H1 (cell line): ENCODE data around the gene SLC20A1. TPM values are rescaled to one million over a fixed set of nuclear protein-coding genes. Genes with fewer than 3 reads are reported as not detected.

Experiments used
- CBX5 ChIP-seq: fragments of 300-800, 300-1000 bp; sonication (generic); IDR thresholded peaks from 2 replicates; pipeline ENCODE4 v1.7.1; 2016; ENCODE audit warnings: antibody characterized with exemption, low read length, low read depth
- POLR2AphosphoS5 ChIP-seq: IDR thresholded peaks from 2 replicates; pipeline ENCODE4 v1.6.1; 2011; ENCODE audit warnings: low read depth, low read length
- SP4 ChIP-seq: IDR thresholded peaks from 2 replicates; pipeline ENCODE4 v1.6.1; 2012; ENCODE audit warnings: low read length, inconsistent platforms
- TAF1 ChIP-seq: IDR thresholded peaks from 2 replicates; pipeline ENCODE4 v1.6.1; 2011; ENCODE audit warnings: mild to moderate bottlenecking, low read depth, low read length
- TAF7 ChIP-seq: optimal IDR thresholded peaks from 2 replicates; pipeline ENCODE3; 2011; ENCODE audit warnings: low read depth, mild to moderate bottlenecking, inconsistent platforms, low read length, moderate library complexity, borderline replicate concordance
- polyA plus RNA-seq, 7 experiments: library from polyadenylated mRNA; depleted of rRNA in 3 of 7; stranded (reverse) in 5 of 7; unstranded in 2 of 7; fragments of >200 nt in 5 of 7; fragments of 200-250 nt in 2 of 7; gene quantifications; 1 replicate in 5 of 7; 2 replicates in 1 of 7; 4 replicates in 1 of 7; pipeline versions ENCODE4 v1.2.1 to v1.2.3, GENCODE V29; 2011 to 2013; ENCODE audit warnings: missing spikeins in 2 of 7, mixed read lengths in 2 of 7
- total RNA-seq: library from RNA; stranded (reverse); fragmentation: NEBNext Ultra II Directional; extraction: Animal tissue kit (Norgen Biotek cat#: 25700); gene quantifications from 2 replicates; pipeline ENCODE4 v1.2.1, GENCODE V29; 2021
- TF ChIP-seq, protein P1 (sequence below), 3 experiments: IDR thresholded peaks; 1 replicate in 2 of 3; 2 replicates in 1 of 3; pipeline versions ENCODE4 v1.5.1 to v1.6.1; 2011; ENCODE audit warnings: low read length in 3 of 3, mild to moderate bottlenecking in 3 of 3, inconsistent platforms in 2 of 3, low read depth in 1 of 3, moderate library complexity in 1 of 3; ENCODE audit not compliant: insufficient read depth in 1 of 3; ENCODE audit errors: control extremely low read depth in 1 of 3
- TF ChIP-seq, protein P2 (sequence below): fragments of 300-600 bp; sonication (generic); IDR thresholded peaks from 2 replicates; pipeline ENCODE4 v1.7.1; 2012; ENCODE audit warnings: low read length, moderate library complexity, mild to moderate bottlenecking, inconsistent platforms; ENCODE audit not compliant: insufficient replicate concordance

SLC20A1 gene
- total and polyA plus RNA-seq, 2 of the 8 experiments (the other 6 are each of a cell fraction or from before 2014, with no cell fraction given), result 42.6 to 105 TPM

DNA sequence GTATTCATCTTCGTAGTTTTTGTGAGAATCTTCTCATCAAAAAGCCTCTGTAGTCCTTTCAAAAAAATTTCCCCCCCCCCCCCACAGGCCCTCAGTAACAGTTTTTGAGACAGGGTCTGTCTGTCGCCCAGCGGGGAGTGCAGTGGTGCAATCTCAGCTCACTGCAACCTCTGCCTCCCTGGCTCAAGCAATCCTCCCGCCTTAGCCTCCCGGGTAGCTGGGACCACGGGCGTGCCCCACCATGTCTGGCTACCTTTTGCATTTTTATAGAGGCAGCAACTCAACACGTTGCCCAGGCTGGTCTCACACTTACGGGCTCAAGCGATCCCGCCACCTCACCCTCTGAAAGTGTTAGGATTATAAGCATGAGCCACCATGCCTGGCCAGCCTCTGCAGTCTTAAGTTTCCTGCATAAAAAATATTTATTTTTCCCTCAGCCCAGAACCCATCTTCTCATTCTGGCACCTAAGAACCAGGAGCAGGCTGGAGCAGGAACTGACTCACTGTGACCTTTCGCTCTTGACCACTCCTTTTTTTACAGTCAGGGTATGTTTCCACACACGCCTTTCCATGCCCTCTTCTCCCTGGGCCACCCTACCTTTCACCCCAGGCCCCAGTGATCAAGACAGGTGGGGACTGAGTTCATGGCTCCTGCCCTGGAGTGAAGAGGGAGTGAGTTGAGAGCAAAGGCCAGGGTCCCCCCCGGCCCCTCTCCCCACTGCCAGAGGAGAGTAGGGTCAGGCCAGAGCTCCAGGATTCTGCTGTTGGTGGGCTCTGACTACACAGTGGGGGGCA is 42.5 kb downstream of the SLC20A1 start (continued):
- TF ChIP-seq, protein P1, sequence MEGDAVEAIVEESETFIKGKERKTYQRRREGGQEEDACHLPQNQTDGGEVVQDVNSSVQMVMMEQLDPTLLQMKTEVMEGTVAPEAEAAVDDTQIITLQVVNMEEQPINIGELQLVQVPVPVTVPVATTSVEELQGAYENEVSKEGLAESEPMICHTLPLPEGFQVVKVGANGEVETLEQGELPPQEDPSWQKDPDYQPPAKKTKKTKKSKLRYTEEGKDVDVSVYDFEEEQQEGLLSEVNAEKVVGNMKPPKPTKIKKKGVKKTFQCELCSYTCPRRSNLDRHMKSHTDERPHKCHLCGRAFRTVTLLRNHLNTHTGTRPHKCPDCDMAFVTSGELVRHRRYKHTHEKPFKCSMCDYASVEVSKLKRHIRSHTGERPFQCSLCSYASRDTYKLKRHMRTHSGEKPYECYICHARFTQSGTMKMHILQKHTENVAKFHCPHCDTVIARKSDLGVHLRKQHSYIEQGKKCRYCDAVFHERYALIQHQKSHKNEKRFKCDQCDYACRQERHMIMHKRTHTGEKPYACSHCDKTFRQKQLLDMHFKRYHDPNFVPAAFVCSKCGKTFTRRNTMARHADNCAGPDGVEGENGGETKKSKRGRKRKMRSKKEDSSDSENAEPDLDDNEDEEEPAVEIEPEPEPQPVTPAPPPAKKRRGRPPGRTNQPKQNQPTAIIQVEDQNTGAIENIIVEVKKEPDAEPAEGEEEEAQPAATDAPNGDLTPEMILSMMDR (IDR thresholded peaks at IDR 0.05; ENCODE audit: control extremely low read depth in 1 of 3, insufficient read depth in 1 of 3, low read depth in 1 of 3, low read length in 3 of 3), result no peak
- no peak for TF ChIP-seq TAF7
- TF ChIP-seq POLR2AphosphoS5, result no peak
- TF ChIP-seq CBX5, result no peak
- TF ChIP-seq, protein P2, sequence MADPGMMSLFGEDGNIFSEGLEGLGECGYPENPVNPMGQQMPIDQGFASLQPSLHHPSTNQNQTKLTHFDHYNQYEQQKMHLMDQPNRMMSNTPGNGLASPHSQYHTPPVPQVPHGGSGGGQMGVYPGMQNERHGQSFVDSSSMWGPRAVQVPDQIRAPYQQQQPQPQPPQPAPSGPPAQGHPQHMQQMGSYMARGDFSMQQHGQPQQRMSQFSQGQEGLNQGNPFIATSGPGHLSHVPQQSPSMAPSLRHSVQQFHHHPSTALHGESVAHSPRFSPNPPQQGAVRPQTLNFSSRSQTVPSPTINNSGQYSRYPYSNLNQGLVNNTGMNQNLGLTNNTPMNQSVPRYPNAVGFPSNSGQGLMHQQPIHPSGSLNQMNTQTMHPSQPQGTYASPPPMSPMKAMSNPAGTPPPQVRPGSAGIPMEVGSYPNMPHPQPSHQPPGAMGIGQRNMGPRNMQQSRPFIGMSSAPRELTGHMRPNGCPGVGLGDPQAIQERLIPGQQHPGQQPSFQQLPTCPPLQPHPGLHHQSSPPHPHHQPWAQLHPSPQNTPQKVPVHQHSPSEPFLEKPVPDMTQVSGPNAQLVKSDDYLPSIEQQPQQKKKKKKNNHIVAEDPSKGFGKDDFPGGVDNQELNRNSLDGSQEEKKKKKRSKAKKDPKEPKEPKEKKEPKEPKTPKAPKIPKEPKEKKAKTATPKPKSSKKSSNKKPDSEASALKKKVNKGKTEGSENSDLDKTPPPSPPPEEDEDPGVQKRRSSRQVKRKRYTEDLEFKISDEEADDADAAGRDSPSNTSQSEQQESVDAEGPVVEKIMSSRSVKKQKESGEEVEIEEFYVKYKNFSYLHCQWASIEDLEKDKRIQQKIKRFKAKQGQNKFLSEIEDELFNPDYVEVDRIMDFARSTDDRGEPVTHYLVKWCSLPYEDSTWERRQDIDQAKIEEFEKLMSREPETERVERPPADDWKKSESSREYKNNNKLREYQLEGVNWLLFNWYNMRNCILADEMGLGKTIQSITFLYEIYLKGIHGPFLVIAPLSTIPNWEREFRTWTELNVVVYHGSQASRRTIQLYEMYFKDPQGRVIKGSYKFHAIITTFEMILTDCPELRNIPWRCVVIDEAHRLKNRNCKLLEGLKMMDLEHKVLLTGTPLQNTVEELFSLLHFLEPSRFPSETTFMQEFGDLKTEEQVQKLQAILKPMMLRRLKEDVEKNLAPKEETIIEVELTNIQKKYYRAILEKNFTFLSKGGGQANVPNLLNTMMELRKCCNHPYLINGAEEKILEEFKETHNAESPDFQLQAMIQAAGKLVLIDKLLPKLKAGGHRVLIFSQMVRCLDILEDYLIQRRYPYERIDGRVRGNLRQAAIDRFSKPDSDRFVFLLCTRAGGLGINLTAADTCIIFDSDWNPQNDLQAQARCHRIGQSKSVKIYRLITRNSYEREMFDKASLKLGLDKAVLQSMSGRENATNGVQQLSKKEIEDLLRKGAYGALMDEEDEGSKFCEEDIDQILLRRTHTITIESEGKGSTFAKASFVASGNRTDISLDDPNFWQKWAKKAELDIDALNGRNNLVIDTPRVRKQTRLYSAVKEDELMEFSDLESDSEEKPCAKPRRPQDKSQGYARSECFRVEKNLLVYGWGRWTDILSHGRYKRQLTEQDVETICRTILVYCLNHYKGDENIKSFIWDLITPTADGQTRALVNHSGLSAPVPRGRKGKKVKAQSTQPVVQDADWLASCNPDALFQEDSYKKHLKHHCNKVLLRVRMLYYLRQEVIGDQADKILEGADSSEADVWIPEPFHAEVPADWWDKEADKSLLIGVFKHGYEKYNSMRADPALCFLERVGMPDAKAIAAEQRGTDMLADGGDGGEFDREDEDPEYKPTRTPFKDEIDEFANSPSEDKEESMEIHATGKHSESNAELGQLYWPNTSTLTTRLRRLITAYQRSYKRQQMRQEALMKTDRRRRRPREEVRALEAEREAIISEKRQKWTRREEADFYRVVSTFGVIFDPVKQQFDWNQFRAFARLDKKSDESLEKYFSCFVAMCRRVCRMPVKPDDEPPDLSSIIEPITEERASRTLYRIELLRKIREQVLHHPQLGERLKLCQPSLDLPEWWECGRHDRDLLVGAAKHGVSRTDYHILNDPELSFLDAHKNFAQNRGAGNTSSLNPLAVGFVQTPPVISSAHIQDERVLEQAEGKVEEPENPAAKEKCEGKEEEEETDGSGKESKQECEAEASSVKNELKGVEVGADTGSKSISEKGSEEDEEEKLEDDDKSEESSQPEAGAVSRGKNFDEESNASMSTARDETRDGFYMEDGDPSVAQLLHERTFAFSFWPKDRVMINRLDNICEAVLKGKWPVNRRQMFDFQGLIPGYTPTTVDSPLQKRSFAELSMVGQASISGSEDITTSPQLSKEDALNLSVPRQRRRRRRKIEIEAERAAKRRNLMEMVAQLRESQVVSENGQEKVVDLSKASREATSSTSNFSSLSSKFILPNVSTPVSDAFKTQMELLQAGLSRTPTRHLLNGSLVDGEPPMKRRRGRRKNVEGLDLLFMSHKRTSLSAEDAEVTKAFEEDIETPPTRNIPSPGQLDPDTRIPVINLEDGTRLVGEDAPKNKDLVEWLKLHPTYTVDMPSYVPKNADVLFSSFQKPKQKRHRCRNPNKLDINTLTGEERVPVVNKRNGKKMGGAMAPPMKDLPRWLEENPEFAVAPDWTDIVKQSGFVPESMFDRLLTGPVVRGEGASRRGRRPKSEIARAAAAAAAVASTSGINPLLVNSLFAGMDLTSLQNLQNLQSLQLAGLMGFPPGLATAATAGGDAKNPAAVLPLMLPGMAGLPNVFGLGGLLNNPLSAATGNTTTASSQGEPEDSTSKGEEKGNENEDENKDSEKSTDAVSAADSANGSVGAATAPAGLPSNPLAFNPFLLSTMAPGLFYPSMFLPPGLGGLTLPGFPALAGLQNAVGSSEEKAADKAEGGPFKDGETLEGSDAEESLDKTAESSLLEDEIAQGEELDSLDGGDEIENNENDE, result no peak
- no peak for TF ChIP-seq TAF1
- TF ChIP-seq SP4, result no peak
